Measurements from ENCODE around the gene NAA50.

NAA50 gene

DNA sequence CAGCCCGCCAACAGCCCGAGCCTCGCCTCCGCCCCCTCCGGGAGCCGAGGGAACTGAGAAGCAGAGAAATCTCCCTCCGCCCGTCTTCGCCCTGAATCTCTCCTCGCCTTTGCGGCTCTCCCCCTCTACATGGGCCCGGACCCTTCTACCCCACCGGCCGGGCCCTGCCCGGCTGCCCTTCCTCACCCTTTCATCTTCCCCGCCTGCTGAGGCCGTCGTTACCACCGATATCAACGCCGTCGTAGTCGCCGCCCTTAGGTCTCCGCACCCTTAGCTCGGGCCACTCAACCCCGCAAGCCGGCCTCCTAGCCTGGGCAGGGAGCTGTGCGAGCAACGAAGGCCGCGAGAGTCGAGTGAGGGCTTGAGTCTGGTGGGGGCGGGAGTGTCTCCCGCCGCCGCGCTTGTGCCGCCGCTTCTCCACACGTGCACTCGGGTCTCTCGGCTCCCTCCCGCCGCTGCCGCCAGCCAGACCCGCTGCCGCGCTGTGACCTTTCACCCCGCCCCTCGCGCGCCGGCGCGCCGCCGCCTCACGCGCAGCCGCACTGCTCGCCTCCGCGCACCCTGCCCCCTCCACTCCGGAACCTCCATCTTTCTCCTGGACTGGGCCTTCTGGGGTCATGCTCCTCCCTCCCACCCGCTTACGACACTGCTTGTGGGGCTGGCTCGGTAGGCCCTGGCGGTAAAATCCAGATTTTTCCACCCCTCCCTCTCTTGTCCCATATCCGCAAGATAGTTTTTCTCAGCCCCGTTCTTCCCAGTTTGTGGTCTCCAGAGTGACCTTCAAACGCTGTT is at the start of gene NAA50:
TSS of gene NAA50 (minus strand) at position 494 of the 792 bp plus-strand sequence. CDS start at position 194, 300 bp downstream.
- DNase-seq (ENCODE audit: low read depth): peak; percentile 94
- TF ChIP-seq POLR2A (IDR thresholded peaks at IDR 0.05; ENCODE audit: extremely low read depth, insufficient read length) (peak; percentile 89), MYC (IDR thresholded peaks at IDR 0.05; ENCODE audit: low read depth, low read length) (peak; percentile 86)
- TF ChIP-seq, protein P1, sequence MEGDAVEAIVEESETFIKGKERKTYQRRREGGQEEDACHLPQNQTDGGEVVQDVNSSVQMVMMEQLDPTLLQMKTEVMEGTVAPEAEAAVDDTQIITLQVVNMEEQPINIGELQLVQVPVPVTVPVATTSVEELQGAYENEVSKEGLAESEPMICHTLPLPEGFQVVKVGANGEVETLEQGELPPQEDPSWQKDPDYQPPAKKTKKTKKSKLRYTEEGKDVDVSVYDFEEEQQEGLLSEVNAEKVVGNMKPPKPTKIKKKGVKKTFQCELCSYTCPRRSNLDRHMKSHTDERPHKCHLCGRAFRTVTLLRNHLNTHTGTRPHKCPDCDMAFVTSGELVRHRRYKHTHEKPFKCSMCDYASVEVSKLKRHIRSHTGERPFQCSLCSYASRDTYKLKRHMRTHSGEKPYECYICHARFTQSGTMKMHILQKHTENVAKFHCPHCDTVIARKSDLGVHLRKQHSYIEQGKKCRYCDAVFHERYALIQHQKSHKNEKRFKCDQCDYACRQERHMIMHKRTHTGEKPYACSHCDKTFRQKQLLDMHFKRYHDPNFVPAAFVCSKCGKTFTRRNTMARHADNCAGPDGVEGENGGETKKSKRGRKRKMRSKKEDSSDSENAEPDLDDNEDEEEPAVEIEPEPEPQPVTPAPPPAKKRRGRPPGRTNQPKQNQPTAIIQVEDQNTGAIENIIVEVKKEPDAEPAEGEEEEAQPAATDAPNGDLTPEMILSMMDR (IDR thresholded peaks at IDR 0.05; ENCODE audit: low read depth, low read length): no peak
- TF ChIP-seq, protein P2, sequence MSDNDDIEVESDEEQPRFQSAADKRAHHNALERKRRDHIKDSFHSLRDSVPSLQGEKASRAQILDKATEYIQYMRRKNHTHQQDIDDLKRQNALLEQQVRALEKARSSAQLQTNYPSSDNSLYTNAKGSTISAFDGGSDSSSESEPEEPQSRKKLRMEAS (IDR thresholded peaks at IDR 0.05; ENCODE audit: low read depth, low read length): peak; percentile 83
- H3K4me3 ChIP-seq (ENCODE audit: low read depth, low read length): peak within 1 kb of the TSS; percentile 86

DNA sequence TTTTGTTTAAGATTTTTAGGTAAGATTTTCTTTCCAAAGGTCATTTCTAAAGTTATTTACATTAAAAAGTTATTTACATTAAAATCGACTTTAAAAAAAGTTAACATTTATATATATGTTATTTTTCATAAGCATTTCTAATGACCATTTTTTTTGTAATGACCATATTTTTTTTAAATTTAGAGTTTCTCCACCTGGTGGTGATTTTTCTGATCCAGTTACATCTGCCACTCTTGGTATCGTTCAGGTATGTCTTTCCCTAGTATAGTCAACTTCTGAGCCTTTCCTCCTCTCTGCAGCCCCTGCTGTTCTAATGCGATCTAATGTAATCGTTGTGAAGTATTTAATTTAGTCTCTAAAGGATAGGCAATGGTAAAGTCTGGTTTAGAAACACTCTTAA is 49.6 kb upstream of the NAA50 start:
- H3K4me3 ChIP-seq (ENCODE audit: low read depth, low read length): no peak overlapping the region
- DNase-seq (ENCODE audit: low read depth): no peak

DNA sequence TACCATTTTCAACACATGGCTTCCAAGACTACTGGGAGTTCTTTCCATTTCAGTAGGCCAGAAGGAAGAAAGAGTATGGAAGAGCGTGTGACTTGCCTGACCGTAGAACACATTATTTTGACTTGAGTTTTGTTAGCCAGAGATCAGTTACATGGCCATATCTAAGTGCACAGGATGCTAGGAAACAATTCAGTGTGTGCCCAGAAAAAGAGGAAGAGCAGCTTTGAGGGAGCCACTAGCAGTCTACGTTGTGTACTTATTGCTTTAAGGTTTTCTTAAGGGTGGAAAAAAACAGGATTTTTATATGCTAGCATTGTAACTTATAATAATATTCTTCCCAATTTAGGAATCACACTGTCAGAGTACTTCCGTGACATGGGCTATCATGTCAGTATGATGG is 48.5 kb upstream of the NAA50 start:
- DNase-seq (ENCODE audit: low read depth): peak; percentile 23
- TF ChIP-seq, protein P2 (IDR thresholded peaks at IDR 0.05; ENCODE audit: low read depth, low read length): no peak
- TF ChIP-seq POLR2A (IDR thresholded peaks at IDR 0.05; ENCODE audit: extremely low read depth, insufficient read length) (no peak), MYC (IDR thresholded peaks at IDR 0.05; ENCODE audit: low read depth, low read length) (no peak)
- TF ChIP-seq, protein P1 (IDR thresholded peaks at IDR 0.05; ENCODE audit: low read depth, low read length): no peak

More for the DNA sequence above, 49.6 kb upstream of the NAA50 start:
- TF ChIP-seq MYC (IDR thresholded peaks at IDR 0.05; ENCODE audit: low read depth, low read length) (no peak), POLR2A (IDR thresholded peaks at IDR 0.05; ENCODE audit: extremely low read depth, insufficient read length) (no peak)
- TF ChIP-seq, protein P2 (IDR thresholded peaks at IDR 0.05; ENCODE audit: low read depth, low read length): no peak
- TF ChIP-seq, protein P1 (IDR thresholded peaks at IDR 0.05; ENCODE audit: low read depth, low read length): no peak

DNA sequence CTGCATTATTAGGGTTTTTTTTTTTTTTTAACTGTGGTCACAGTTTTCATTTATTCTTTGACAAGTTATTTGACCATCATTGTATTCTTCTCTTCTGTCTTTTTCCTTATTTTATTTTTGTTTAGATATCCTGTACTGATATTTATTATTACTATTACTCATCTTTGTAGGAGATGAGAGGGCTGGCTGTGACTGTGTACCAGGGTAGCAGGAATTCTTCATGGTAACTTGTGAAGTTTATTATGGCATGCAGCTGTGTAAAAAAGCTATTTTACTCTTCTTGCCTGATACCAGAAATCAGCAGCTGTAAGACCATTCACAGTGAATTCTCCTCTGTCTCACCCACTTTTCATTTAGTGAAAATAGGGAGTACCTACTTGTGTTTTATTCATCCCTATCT is 45.3 kb upstream of the NAA50 start:
- H3K4me3 ChIP-seq (ENCODE audit: low read depth, low read length): no peak overlapping the region
- DNase-seq (ENCODE audit: low read depth): no peak
- TF ChIP-seq MYC (IDR thresholded peaks at IDR 0.05; ENCODE audit: low read depth, low read length) (no peak), POLR2A (IDR thresholded peaks at IDR 0.05; ENCODE audit: extremely low read depth, insufficient read length) (no peak)
- TF ChIP-seq, protein P1 (IDR thresholded peaks at IDR 0.05; ENCODE audit: low read depth, low read length): no peak
- TF ChIP-seq, protein P2 (IDR thresholded peaks at IDR 0.05; ENCODE audit: low read depth, low read length): no peak

More for the DNA sequence above, 48.5 kb upstream of the NAA50 start:
- no peak overlapping the region for H3K4me3 ChIP-seq (ENCODE audit: low read depth, low read length)

DNA sequence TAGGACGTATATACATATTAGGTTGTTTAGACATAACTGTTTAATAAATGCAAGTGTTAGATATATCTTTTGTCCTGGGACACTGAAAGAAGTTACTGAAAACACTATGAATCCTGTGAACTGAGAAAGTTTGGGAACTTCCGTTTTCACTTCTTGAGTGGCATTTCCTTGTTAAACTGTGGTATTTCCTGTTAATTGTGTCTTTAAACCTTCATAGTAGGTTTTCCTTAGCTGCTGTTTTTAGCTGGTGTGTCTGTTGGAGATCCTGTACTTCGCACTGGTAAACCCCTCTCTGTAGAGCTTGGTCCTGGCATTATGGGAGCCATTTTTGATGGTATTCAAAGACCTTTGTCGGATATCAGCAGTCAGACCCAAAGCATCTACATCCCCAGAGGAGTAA is 37.9 kb upstream of the NAA50 start:
- no peak for TF ChIP-seq POLR2A (IDR thresholded peaks at IDR 0.05; ENCODE audit: extremely low read depth, insufficient read length)
- TF ChIP-seq, protein P2 (IDR thresholded peaks at IDR 0.05; ENCODE audit: low read depth, low read length): no peak
- TF ChIP-seq, protein P1 (IDR thresholded peaks at IDR 0.05; ENCODE audit: low read depth, low read length): no peak
- no peak for TF ChIP-seq MYC (IDR thresholded peaks at IDR 0.05; ENCODE audit: low read depth, low read length)
- H3K4me3 ChIP-seq (ENCODE audit: low read depth, low read length): no peak overlapping the region
- peak; percentile 3 for DNase-seq (ENCODE audit: low read depth)

Measured in NB4 (cell line).